K562 (cell line): Measurements from ENCODE around the gene P3H4. TPM values are rescaled to one million over a fixed set of nuclear protein-coding genes. Genes with fewer than 3 reads are reported as not detected.

Experiments used
- ATF1 ChIP-seq, 2 experiments: fragments of 450-650 bp in 1 of 2; IDR thresholded peaks; 2 replicates each; pipeline ENCODE4 v1.6.1; 2016; ENCODE audit warnings: missing compliant biosample characterization in 1 of 2, missing genetic modification characterization in 1 of 2
- CTBP1 ChIP-seq: fragments of 450-650 bp; IDR thresholded peaks from 2 replicates; pipeline ENCODE4 v1.6.1; 2016; ENCODE audit warnings: borderline replicate concordance
- NFE2L1 ChIP-seq: fragments of 450-650 bp; IDR thresholded peaks from 2 replicates; pipeline ENCODE4 v1.6.1; 2016; ENCODE audit warnings: missing genetic modification characterization, low read depth, mild to moderate bottlenecking, missing compliant biosample characterization, moderate library complexity, borderline replicate concordance
- POLR2H ChIP-seq: IDR thresholded peaks from 2 replicates; pipeline ENCODE4 v1.6.1; 2016; ENCODE audit warnings: missing genetic modification characterization, low read depth, mild to moderate bottlenecking, control low read depth, missing compliant biosample characterization, moderate library complexity
- SP1 ChIP-seq: sonication (generic); formaldehyde crosslinking; IDR thresholded peaks from 2 replicates; pipeline ENCODE4 v1.8.1; 2022; ENCODE audit warnings: mild to moderate bottlenecking, missing genetic modification reagents
- SP2 ChIP-seq: IDR thresholded peaks from 2 replicates; pipeline ENCODE4 v1.6.1; 2011; ENCODE audit warnings: mild to moderate bottlenecking, low read depth, low read length, moderate library complexity; ENCODE audit not compliant: poor library complexity, severe bottlenecking; ENCODE audit errors: extremely low read depth
- XRCC3 ChIP-seq: fragments of 450-650 bp; IDR thresholded peaks from 2 replicates; pipeline ENCODE4 v1.6.1; 2017; ENCODE audit warnings: mild to moderate bottlenecking, moderate library complexity
- ZNF395 ChIP-seq: fragments of 200-800 bp; sonication (Bioruptor generic); IDR thresholded peaks from 2 replicates; pipeline ENCODE4 v1.6.1; 2017; ENCODE audit warnings: missing genetic modification characterization, missing compliant biosample characterization
- polyA plus RNA-seq, 8 experiments: library from polyadenylated mRNA; depleted of rRNA in 4 of 8; stranded (reverse) in 5 of 8; unstranded in 3 of 8; fragments of >200 nt; fragmentation: Nextera tagmentation in 2 of 8; fragmentation: Illumina TruSeq in 1 of 8; extraction: Ambion mirVana in 2 of 8; extraction: Trizol in 1 of 8; gene quantifications; 2 replicates each; pipeline versions ENCODE4 v1.2.1 to v1.2.3, GENCODE V29; 2011 to 2014; ENCODE audit warnings: inconsistent platforms in 1 of 8, missing spikeins in 1 of 8
- total RNA-seq, 7 experiments: library from RNA; depleted of rRNA in 6 of 7; stranded (reverse); fragments of >200 nt in 6 of 7; fragmentation: Illumina TruSeq in 2 of 7; extraction: Trizol in 2 of 7; gene quantifications; 2 replicates each; pipeline versions ENCODE4 v1.2.1 to v1.2.3, GENCODE V29; 2011 to 2021; ENCODE audit warnings: low replicate concordance in 1 of 7

Gene P3H4
- total and polyA plus RNA-seq, 9 of the 15 experiments (the other 6 are each of a cell fraction or from before 2014, with no cell fraction given), result 0.10 to 3.7 (median 1.0) TPM

- TF ChIP-seq SP2, result no peak
- no peak for TF ChIP-seq NFE2L1 (tag)
- peak; percentile 2; the same call in 1 of the 2 replicates for TF ChIP-seq CTBP1
- 0 out of 2 replicates have a peak, but pooled peaks have one; percentile 5 for TF ChIP-seq SP1 (CRISPR knock-in tag)
- no peak for TF ChIP-seq XRCC3
- TF ChIP-seq POLR2H (tag), result no peak
- no peak for TF ChIP-seq ZNF395 (CRISPR knock-in tag)
- TF ChIP-seq ATF1 (CRISPR knock-in tag; IDR thresholded peaks at IDR 0.05), result no peak
- TF ChIP-seq ATF1 (tag; IDR thresholded peaks at IDR 0.05), result 0 out of 2 replicates have a peak, but pooled peaks have one; percentile 5
Measured at GRCh38 chr17:41787021-41787418, 24.7 kb downstream of the P3H4 start (continued).
